GM23248 (cell line): ENCODE data around the gene LARP4B. TPM values are rescaled to one million over a fixed set of nuclear protein-coding genes. Genes with fewer than 3 reads are reported as not detected.

Experiments used
- DNase-seq: peaks from one replicate; pipeline ENCODE4 v3.0.0-alpha.2; 2015
- H2AFZ ChIP-seq: fragments of 200-600 bp; sonication (generic); 2 replicates; pipeline ENCODE4 v1.6.1; 2016; ENCODE audit warnings: antibody characterized with exemption
- H3F3A ChIP-seq: fragments of 200-600 bp; sonication (generic); 2 replicates; pipeline ENCODE4 v1.6.1; 2016; ENCODE audit warnings: mild to moderate bottlenecking, antibody characterized with exemption, mixed run types; ENCODE audit not compliant: insufficient read depth
- H3K27ac ChIP-seq: fragments of 200-600 bp; sonication (generic); 2 replicates; pipeline ENCODE4 v1.5.1; 2016; ENCODE audit warnings: mild to moderate bottlenecking
- H3K27me3 ChIP-seq: fragments of 200-600 bp; sonication (generic); replicated peaks from 2 replicates; pipeline ENCODE4 v1.6.1; 2016; ENCODE audit warnings: mild to moderate bottlenecking; ENCODE audit not compliant: insufficient read depth
- H3K36me3 ChIP-seq: fragments of 200-600 bp; sonication (generic); 2 replicates; pipeline ENCODE4 v1.6.1; 2016; ENCODE audit warnings: low read depth, mild to moderate bottlenecking
- H3K4me1 ChIP-seq: fragments of 200-600 bp; sonication (generic); 2 replicates; pipeline ENCODE4 v1.6.1; 2016; ENCODE audit warnings: mild to moderate bottlenecking; ENCODE audit not compliant: insufficient read depth
- H3K4me2 ChIP-seq: fragments of 200-600 bp; sonication (generic); one replicate; pipeline ENCODE4 v1.6.1; 2016; ENCODE audit warnings: mild to moderate bottlenecking; ENCODE audit not compliant: unreplicated experiment
- H3K4me3 ChIP-seq: fragments of 200-600 bp; sonication (generic); 2 replicates; pipeline ENCODE4 v1.5.1; 2016; ENCODE audit warnings: mild to moderate bottlenecking
- H3K79me2 ChIP-seq: fragments of 200-600 bp; sonication (generic); 2 replicates; pipeline ENCODE4 v1.6.1; 2016; ENCODE audit warnings: mild to moderate bottlenecking; ENCODE audit not compliant: insufficient read depth
- H3K9ac ChIP-seq: fragments of 200-600 bp; sonication (generic); 2 replicates; pipeline ENCODE4 v1.6.1; 2016; ENCODE audit warnings: mild to moderate bottlenecking
- H3K9me2 ChIP-seq: fragments of 200-600 bp; sonication (generic); 2 replicates; pipeline ENCODE4 v1.6.1; 2016; ENCODE audit warnings: mixed run types, mild to moderate bottlenecking, moderate library complexity; ENCODE audit not compliant: insufficient read depth
- H3K9me3 ChIP-seq: fragments of 200-600 bp; sonication (generic); one replicate; pipeline ENCODE4 v1.6.1; 2017; ENCODE audit warnings: low read depth
- H4K20me1 ChIP-seq: fragments of 200-600 bp; sonication (generic); 2 replicates; pipeline ENCODE4 v1.6.0; 2016; ENCODE audit not compliant: insufficient read depth
- EZH2 ChIP-seq: fragments of 200-600 bp; sonication (generic); IDR thresholded peaks from 2 replicates; pipeline ENCODE4 v1.6.1; 2018; ENCODE audit warnings: antibody characterized with exemption, mild to moderate bottlenecking; ENCODE audit not compliant: insufficient read depth, poor library complexity, severe bottlenecking
- EZH2phosphoT487 ChIP-seq: fragments of 200-600 bp; sonication (generic); IDR thresholded peaks from 2 replicates; pipeline ENCODE4 v1.6.1; 2018; ENCODE audit warnings: antibody characterized with exemption, moderate library complexity, mild to moderate bottlenecking, low read depth; ENCODE audit not compliant: insufficient read depth
- WGBS, 2 experiments: methylation state at CpG; one replicate each; pipeline ENCODE4 v1.1.6; 2015 to 2017; ENCODE audit warnings: low lambda C conversion rate in 2 of 2, low coverage in 1 of 2; ENCODE audit errors: missing lambda C conversion rate in 2 of 2; 5-methylcytosine and 5-hydroxymethylcytosine counted together
- in situ Hi-C: fragments of 300-500 bp; cut with MboI; formaldehyde crosslinking; loops from 2 replicates; pipeline ENCODE4 v1.15.0; 2020
- polyA plus RNA-seq: library from polyadenylated mRNA; unstranded; fragments of >200 nt; fragmentation: Nextera tagmentation; extraction: Ambion mirVana; gene quantifications from 2 replicates; pipeline ENCODE4 v1.2.1, GENCODE V29; 2016
- total RNA-seq: library from RNA; depleted of rRNA; stranded (reverse); fragments of >200 nt; shearing (Covaris generic); gene quantifications from 2 replicates; pipeline ENCODE4 v1.2.3, GENCODE V29; 2014

LARP4B gene
- total and polyA plus RNA-seq, 2 experiments from 2014 or later: 20.7 to 30.8 TPM

GRCh38 chr10:804787-805619 lies 126.5 kb downstream of the LARP4B start:
- H3K9me3 ChIP-seq: no peaks in the 10 kb centered on the region

GRCh38 chr10:804191-804781 lies 127.2 kb downstream of the LARP4B start:
- no peak for DNase-seq
- Histone ChIP-seq H3K4me3 (no peak overlapping the region), H3K36me3 (peaks cover 13% of the 10 kb centered on the region), H3K4me1 (no peaks in the 10 kb centered on the region), H3K27me3 (no peaks in the 10 kb centered on the region), H3K27ac (no peak overlapping the region), H3F3A (no peaks in the 10 kb centered on the region), H3K9ac (no peak overlapping the region), H3K79me2 (0 out of 2 replicates have a peak, but pooled peaks cover 6% of the 10 kb centered on the region), H4K20me1 (no peaks in the 10 kb centered on the region), H2AFZ (no peak overlapping the region), H3K9me2 (no peaks in the 10 kb centered on the region), H3K9me3 (no peaks in the 10 kb centered on the region), H3K4me2 (no peak overlapping the region)
- in situ Hi-C loops: no loop called here
- TF ChIP-seq EZH2: no peak
- no peak for TF ChIP-seq EZH2phosphoT487
- WGBS, 2 experiments: 52 to 57% methylated on average over 14 to 20 of the region's 20 CpGs

More at GRCh38 chr10:804787-805619, 126.5 kb downstream of the LARP4B start:
- Histone ChIP-seq H3K27me3 (no peaks in the 10 kb centered on the region), H3F3A (no peaks in the 10 kb centered on the region; the same call in 1 of the 2 replicates), H3K27ac (no peak overlapping the region), H3K4me2 (no peak overlapping the region), H3K9me2 (no peaks in the 10 kb centered on the region), H4K20me1 (no peaks in the 10 kb centered on the region), H3K4me3 (no peak overlapping the region), H3K36me3 (peaks cover 18% of the 10 kb centered on the region), H3K79me2 (0 out of 2 replicates have a peak, but pooled peaks cover 1% of the 10 kb centered on the region), H2AFZ (no peak overlapping the region), H3K9ac (no peak overlapping the region), H3K4me1 (no peaks in the 10 kb centered on the region)
- WGBS, 2 experiments: 94% methylated on average over 41 to 53 of the region's 53 CpGs
- DNase-seq: no peak
- in situ Hi-C loops: no loop called here
- TF ChIP-seq EZH2: no peak
- TF ChIP-seq EZH2phosphoT487: no peak

GRCh38 chr10:803041-803741 lies 128.3 kb downstream of the LARP4B start:
- no peaks in the 10 kb centered on the region for H4K20me1 ChIP-seq
- H3K27ac ChIP-seq: no peak overlapping the region
- H3K36me3 ChIP-seq: peaks cover 6% of the 10 kb centered on the region; the same call in 1 of the 2 replicates
- H3K4me2 ChIP-seq: no peak overlapping the region
- no peak overlapping the region for H2AFZ ChIP-seq
- WGBS, 2 experiments: 80 to 83% methylated on average over 24 to 25 of the region's 25 CpGs
- H3F3A ChIP-seq: no peaks in the 10 kb centered on the region
- no peaks in the 10 kb centered on the region for H3K27me3 ChIP-seq
- in situ Hi-C loops: no loop called here
- no peaks in the 10 kb centered on the region for H3K9me2 ChIP-seq
- H3K4me3 ChIP-seq: no peak overlapping the region
- 0 out of 2 replicates have a peak, but pooled peaks cover 6% of the 10 kb centered on the region for H3K79me2 ChIP-seq
- H3K9me3 ChIP-seq: no peaks in the 10 kb centered on the region
- no peak overlapping the region for H3K9ac ChIP-seq
- H3K4me1 ChIP-seq: no peaks in the 10 kb centered on the region
- DNase-seq: no peak
- TF ChIP-seq EZH2phosphoT487 (no peak), EZH2 (no peak)

- Histone ChIP-seq H4K20me1 (no peaks in the 10 kb centered on the region), H3F3A (no peaks in the 10 kb centered on the region), H3K27ac (no peak overlapping the region), H3K9me2 (no peaks in the 10 kb centered on the region), H3K79me2 (0 out of 2 replicates have a peak, but pooled peaks cover 6% of the 10 kb centered on the region), H3K9me3 (no peaks in the 10 kb centered on the region), H2AFZ (no peak overlapping the region), H3K4me2 (no peak overlapping the region), H3K36me3 (no peaks in the 10 kb centered on the region), H3K9ac (no peak overlapping the region), H3K4me3 (no peak overlapping the region), H3K4me1 (no peaks in the 10 kb centered on the region), H3K27me3 (no peaks in the 10 kb centered on the region)
- TF ChIP-seq EZH2phosphoT487 (no peak), EZH2 (no peak)
- DNase-seq: no peak
- in situ Hi-C loops: no loop called here
- 78 to 79% methylated on average over 9 of the region's 9 CpGs for WGBS, 2 experiments
Measured at GRCh38 chr10:802506-802905, 129.0 kb downstream of the LARP4B start.
